HG03066 (cell line): ENCODE measurements around the gene GOLGA7B.

Experiments
- ATAC-seq: cut with Tn5 transposase; IDR thresholded peaks from one replicate; pipeline ENCODE4 v1.9.1; 2021; ENCODE audit warnings: low read depth; ENCODE audit not compliant: unreplicated experiment

GOLGA7B gene

DNA sequence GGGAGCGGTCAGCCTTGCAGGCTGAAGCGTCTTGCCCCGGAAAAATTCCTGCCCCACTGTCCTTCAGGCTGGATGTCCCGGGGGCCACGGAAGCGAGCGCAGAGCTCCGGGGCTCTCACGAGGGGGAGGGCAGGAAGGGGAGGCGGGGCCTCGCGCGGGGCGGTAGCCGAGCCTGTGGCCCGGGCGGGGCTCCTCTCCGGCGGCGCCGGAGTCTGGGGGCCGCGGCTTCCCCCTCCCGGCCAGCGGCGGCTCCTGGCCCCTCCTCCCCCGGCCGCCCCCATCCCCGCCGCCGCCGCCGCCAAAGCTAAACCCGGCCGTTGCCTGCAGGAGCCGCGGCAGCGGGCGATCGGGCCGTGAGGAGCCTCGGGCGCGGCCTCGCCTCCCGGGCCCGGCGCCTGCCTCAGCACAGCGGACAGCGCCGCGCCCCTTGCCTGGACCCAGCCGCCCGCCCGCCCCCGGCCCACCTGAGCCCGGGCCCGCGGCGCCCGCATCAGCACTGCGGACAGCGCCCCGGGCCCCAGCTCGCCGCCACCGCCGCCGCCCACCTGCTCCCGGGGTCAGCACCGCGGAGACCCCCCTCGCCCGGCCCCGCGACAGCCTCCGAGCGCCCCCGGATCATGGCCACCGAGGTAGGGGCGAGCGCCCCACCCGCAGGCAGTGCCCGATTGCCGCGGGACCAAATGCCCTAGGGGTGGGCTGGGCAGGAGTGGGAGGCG, at the start of gene GOLGA7B:
GOLGA7B (plus strand) TSS at position 157 of the 716 bp plus-strand sequence; CDS start at position 618, 461 bp downstream.
- ATAC-seq: no peak

- no peak for ATAC-seq
Observed at GRCh38 chr10:97800474-97800873, 49.2 kb upstream of the GOLGA7B start.

- no peak for ATAC-seq
Observed at GRCh38 chr10:97801422-97801821, 48.2 kb upstream of the GOLGA7B start.

DNA sequence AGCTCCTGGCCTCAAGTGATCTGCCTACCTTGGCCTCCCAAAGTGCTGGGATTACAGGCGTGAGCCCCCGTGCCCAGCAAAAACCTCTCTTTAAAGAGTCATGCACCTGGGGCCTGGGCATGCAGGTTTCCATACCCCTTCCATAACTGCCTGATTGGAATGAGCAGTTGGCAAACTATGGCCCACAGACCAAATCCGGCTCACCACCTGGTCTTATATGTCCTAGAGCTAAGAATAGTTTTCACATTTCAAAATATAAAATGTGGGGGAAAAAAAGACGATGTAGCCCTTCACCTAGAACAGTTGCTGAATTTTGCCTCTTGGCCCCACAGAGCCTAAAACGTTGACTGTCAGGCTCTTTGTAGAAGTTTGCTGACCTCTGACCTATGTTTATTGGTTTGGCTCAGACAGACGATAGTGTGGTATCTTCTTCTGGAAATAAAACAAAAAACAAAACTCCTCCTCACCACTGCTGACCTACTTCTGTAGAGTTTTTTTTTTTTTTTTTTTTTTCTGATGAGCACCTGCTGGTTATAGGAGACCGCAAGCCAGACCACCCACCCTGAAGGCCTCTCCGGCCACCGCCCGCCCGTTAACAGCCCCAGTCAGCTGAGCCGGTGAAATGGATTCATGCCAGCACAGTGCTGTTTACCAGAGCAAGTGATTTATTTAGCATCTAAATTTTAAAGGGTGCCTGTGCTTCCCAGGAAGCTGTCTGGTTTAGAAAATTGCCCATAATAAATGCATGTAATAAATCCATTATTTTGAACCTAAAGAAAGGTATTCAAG, 44.4 kb upstream of the GOLGA7B start:
- no peak for ATAC-seq

DNA sequence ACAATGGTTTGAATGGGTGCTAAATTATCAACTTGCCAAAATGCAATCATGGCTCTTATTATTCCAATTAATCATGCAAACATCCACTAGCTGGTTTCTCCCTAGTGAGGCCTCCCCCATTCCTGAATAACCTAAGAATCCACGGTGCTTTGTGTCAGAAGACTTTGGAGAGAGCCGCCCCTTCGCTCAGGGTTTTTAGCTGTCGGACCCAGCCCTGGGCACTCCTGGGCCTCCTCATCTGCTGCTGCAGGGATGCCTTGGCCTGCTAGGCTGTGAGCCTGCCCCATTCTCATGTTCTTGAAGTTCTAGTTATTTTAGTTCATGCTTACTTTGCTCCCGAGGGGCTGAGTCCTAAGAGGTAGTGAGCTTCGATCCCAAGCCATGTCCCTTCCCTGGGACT, 43.7 kb upstream of the GOLGA7B start:
- ATAC-seq: no peak

- no peak for ATAC-seq
Observed at GRCh38 chr10:97810446-97810845, 39.2 kb upstream of the GOLGA7B start.

DNA sequence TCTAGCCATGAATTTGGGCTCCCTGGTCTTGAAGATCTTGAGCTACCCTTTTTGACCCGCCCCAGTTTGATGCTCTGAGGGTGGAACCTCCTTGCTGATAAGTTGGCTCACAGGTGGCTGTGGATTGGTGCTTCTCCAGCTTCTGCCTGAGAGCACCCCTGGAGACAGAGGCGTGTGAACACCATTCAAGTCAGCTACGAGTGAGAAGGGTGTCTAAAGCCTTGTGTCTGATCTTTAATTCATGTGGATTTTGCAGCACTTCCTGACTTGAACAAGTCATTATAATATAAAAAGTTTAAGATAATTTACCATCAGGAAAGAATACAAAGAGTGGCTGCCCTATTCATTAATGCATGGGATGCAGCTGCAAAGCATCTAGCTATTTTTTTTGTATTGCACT, 37.7 kb upstream of the GOLGA7B start:
- ATAC-seq: no peak

- ATAC-seq: no peak
Observed at GRCh38 chr10:97812696-97813095, 36.9 kb upstream of the GOLGA7B start.

- ATAC-seq: no peak
Observed at GRCh38 chr10:97813311-97813710, 36.3 kb upstream of the GOLGA7B start.

DNA sequence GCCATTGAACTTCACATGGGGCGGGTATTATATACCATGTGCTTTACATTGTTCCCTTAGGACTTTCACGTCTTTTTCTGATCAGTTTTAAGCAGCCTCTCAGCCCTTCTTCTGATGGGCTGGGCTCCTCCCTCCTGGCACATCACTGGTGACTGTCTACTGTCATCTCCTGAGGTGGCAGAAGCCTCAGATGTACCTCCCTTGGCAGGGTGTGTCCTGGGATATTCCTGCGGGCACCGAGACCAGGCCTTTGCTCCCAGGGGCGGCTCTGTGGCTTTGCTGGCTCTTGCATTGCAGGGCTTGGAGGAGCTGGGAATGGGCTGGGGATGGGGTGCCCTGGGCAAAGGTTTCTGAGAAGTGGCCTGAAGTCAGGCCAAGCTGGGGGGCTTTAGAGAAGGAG, 34.6 kb upstream of the GOLGA7B start:
- ATAC-seq: no peak

- no peak for ATAC-seq
Observed at GRCh38 chr10:97816609-97817008, 33.0 kb upstream of the GOLGA7B start.

DNA sequence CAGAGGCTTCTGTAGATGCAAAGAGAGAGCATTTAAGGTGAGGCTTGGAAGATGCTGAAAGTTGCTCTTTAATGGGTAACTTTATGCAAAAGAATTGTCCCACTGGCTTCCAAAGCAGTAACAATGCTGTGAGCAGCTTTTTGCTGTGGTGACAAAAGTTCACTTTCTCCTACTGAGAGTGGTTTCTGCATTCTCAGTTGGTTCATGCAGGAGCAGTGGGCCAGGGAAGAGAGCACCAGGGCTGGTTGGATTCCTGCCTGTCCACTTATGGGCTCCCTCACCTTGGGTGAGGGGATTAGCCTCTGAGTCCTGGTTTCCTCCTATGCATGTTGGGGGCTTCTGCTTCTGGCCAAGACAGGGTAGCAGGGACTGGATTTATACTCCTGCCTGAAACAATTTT, 31.1 kb upstream of the GOLGA7B start:
- ATAC-seq: no peak

DNA sequence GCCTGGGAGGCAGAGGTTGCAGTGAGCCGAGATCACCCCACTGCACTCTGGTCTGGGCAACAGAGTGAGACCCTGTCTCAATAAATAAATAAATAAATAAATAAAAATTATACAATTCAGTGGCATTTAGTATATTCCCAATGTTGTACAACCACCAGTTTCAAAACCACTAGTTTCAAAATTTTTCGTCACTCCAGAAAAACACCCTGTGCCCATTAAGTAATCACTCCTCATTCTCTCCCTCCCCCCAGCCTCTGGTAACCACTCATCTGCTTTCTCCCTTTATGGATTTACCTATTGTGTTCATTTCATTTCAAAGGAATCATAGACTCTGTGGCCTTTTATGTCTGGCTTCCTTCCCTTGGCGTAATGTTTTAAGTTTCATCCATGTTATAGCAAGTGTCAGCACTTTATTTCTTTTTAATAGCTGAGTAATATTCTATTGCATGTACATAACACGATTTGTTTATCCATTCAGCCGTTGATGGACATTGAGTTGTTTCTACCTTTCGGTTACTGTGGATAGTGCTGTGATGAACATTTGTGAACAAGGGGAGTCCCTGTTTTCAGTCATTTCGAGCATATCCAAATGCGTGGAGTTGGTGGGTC, 29.4 kb upstream of the GOLGA7B start:
- ATAC-seq: no peak

- ATAC-seq: no peak
Observed at GRCh38 chr10:97821308-97822038, 28.2 kb upstream of the GOLGA7B start.

GRCh38 chr10:97822261-97822687, 27.4 kb upstream of the GOLGA7B start:
- ATAC-seq: no peak

DNA sequence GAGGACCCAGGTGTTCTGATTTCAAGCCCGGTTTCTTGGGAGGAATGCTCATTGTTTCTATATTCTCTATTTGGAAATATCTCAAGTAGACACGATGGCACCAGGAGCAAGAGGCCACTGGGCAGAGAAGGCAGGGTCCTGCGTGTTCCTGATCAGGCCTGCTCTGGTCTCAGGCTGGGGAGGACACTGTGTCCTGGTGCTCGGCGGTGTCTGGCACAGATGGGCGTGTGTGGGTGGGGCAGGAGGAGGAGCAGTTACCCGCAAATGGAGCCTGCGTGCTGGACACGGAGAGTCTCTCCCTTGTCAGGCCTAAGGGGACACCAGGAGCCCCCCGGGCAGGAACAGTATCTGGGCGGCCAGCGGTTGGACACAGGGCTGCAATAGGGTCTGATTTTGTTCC, 25.9 kb upstream of the GOLGA7B start:
- no peak for ATAC-seq

DNA sequence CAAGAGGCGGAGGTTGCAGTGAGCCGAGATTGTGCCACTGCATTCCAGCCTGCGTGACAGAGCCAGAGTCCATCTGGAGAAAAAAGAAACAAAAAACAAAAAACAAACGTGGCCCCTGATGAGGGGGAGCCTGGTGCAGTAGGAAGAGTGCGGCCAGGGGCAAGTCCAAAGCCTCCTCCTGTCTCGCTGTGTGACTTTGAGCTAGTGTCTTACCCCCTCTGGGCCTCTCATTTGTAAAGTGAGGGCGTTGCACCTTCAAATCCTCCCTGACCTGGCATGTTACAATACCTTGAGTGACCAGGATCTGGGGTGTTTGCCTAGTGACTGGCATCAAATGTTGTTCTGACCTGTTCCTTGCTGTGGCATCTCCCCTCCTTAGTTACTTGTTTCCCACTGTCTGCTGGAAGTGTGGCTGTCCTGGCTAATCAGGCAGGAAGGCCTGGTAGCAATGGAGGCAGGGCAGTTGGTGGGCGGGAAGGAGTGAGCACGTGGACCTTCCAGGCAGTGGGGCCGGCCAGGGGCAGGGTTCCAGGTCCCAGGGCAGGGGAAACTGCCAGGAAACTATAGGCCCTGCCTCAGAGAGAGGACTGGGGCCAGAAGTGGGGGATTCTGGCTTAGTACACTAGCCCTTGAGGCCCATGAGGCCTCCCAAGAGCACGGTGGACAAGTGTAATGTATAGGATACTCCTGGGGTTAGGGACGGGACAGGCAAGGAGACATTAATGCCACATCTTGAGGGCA, 24.5 kb upstream of the GOLGA7B start:
- ATAC-seq: no peak

- ATAC-seq: no peak
Observed at GRCh38 chr10:97826892-97827291, 22.8 kb upstream of the GOLGA7B start.

DNA sequence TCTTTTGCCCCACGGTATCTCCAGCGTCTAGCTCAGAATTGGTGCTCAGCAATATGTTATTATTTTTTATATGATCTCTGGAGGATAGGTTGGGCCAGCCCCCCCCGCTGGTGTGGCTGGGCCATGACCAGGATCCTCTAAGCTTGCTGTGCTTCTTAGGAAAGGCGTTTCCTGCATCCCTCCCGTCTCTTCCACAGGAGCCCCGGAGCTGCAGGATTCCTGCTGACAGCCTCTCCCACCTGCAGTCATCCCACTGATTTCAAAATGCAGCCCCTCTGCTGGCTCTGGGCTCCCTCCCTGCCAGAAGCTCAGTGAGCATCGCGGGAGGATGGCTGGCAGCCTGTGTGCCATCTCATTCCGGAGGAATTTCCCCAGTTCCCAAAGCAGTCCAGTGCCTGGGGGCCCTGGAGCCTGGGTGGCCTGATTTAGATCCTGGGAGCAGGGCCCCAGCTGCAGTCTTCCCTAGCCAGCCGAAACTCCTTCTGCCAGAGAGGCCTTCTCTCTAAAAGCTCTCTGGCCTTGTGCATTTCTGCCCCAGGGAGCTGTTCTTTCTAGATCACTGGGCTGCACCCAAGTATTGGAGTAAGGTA, 21.8 kb upstream of the GOLGA7B start:
- no peak for ATAC-seq

GRCh38 chr10:97828721-97829120, 20.9 kb upstream of the GOLGA7B start:
- no peak for ATAC-seq
